HG02623 (cell line): ENCODE measurements around the gene BRD7.
A peak's percentile ranks its signal among the peaks of the same experiment; 100 is the strongest.
"Not testable (repeated sequence)": the region's sequence is repeated elsewhere in the genome, so short reads cannot be mapped to it uniquely, and the experiment has no call there.

Experiments used
- ATAC-seq: cut with Tn5 transposase; IDR thresholded peaks from one replicate; pipeline ENCODE4 v1.9.1; 2021; ENCODE audit warnings: moderate library complexity; ENCODE audit not compliant: unreplicated experiment

Gene BRD7

GRCh38 chr16:50360033-50360778 is 8.6 kb downstream of the BRD7 start:
- no peak for ATAC-seq

- ATAC-seq: no peak
These were observed 9.2 kb downstream of the BRD7 start for GRCh38 chr16:50359626-50360025.

GRCh38 chr16:50354629-50355456 is 13.9 kb downstream of the BRD7 start:
- ATAC-seq: no peak

- no peak for ATAC-seq
These were observed 14.7 kb downstream of the BRD7 start for GRCh38 chr16:50354082-50354481.

GRCh38 chr16:50351952-50352351 is 16.8 kb downstream of the BRD7 start:
- ATAC-seq: no peak

- ATAC-seq: no peak
These were observed 17.7 kb downstream of the BRD7 start for GRCh38 chr16:50351116-50351515.

GRCh38 chr16:50345210-50345609 is 23.6 kb downstream of the BRD7 start:
- not testable (repeated sequence) for ATAC-seq

- ATAC-seq: not testable (repeated sequence)
These were observed 25.2 kb downstream of the BRD7 start for GRCh38 chr16:50343566-50343965.

- no peak for ATAC-seq
These were observed 28.2 kb downstream of the BRD7 start for GRCh38 chr16:50340578-50340977.

- no peak for ATAC-seq
These were observed 30.2 kb downstream of the BRD7 start for GRCh38 chr16:50338371-50339231.

GRCh38 chr16:50336884-50337283 is 31.9 kb downstream of the BRD7 start:
- no peak for ATAC-seq

- peak; percentile 80 for ATAC-seq
These were observed 33.4 kb downstream of the BRD7 start for GRCh38 chr16:50335196-50335958.

- ATAC-seq: no peak
These were observed 34.4 kb downstream of the BRD7 start for GRCh38 chr16:50334106-50334975.

GRCh38 chr16:50332599-50332998 is 36.2 kb downstream of the BRD7 start:
- ATAC-seq: no peak

GRCh38 chr16:50331570-50331969 is 37.2 kb downstream of the BRD7 start:
- no peak for ATAC-seq

- ATAC-seq: no peak
These were observed 39.2 kb downstream of the BRD7 start for GRCh38 chr16:50329446-50330189.

GRCh38 chr16:50326835-50327465 is 41.8 kb downstream of the BRD7 start:
- ATAC-seq: no peak

- ATAC-seq: no peak
These were observed 42.5 kb downstream of the BRD7 start for GRCh38 chr16:50326264-50326663.
